Spleen (tissue), 11 donors: ENCODE data around the gene BLOC1S5. TPM values are rescaled to one million over a fixed set of nuclear protein-coding genes. Genes with fewer than 3 reads are reported as not detected.

Experiments used
- DNase-seq: peaks from one replicate; pipeline ENCODE4 v3.0.0-alpha.2; 2020
- H3K27ac ChIP-seq, 8 donors: fragments of 200-600 bp; sonication (generic) in 7 of 8; 1 replicate in 4 of 8; 2 replicates in 4 of 8; pipeline versions ENCODE4 v1.5.0 to v1.8.0; 2016 to 2021; ENCODE audit warnings: inconsistent platforms in 4 of 8, mild to moderate bottlenecking in 4 of 8, moderate library complexity in 1 of 8
- H3K27me3 ChIP-seq, 7 donors: fragments of 200-600 bp; sonication (generic) in 6 of 7; replicated peaks in 1 of 7; 1 replicate in 4 of 7; 2 replicates in 3 of 7; pipeline versions ENCODE4 v1.5.0 to v1.8.0; 2016 to 2021; ENCODE audit warnings: inconsistent platforms in 3 of 7, mild to moderate bottlenecking in 1 of 7
- H3K36me3 ChIP-seq, 6 donors: fragments of 200-600 bp; sonication (generic) in 5 of 6; 1 replicate in 4 of 6; 2 replicates in 2 of 6; pipeline versions ENCODE4 v1.5.0 to v1.8.0; 2016 to 2021; ENCODE audit warnings: inconsistent platforms in 2 of 6
- H3K4me1 ChIP-seq, 6 donors: fragments of 200-600 bp; sonication (generic) in 5 of 6; 1 replicate in 3 of 6; 2 replicates in 3 of 6; pipeline versions ENCODE4 v1.5.0 to v1.8.0; 2016 to 2021; ENCODE audit warnings: inconsistent platforms in 3 of 6
- H3K4me3 ChIP-seq, 8 donors: fragments of 200-600 bp; sonication (generic) in 7 of 8; 1 replicate in 4 of 8; 2 replicates in 4 of 8; pipeline versions ENCODE4 v1.5.0 to v1.8.0; 2016 to 2021; ENCODE audit warnings: inconsistent platforms in 4 of 8, mild to moderate bottlenecking in 4 of 8, moderate library complexity in 2 of 8
- H3K9me3 ChIP-seq, 8 donors: fragments of 200-600 bp; sonication (generic) in 7 of 8; 1 replicate in 4 of 8; 2 replicates in 4 of 8; pipeline versions ENCODE4 v1.5.0 to v1.8.0; 2016 to 2021; ENCODE audit warnings: inconsistent platforms in 4 of 8
- POLR2A ChIP-seq, 3 donors: fragments of 450-650 bp; IDR thresholded peaks; one replicate each; pipeline ENCODE4 v1.5.1; 2017; ENCODE audit warnings: antibody characterized with exemption in 3 of 3, mild to moderate bottlenecking in 1 of 3
- POLR2AphosphoS5 ChIP-seq, 3 donors: sonication (generic); formaldehyde crosslinking; IDR thresholded peaks; one replicate each; pipeline ENCODE4 v1.5.1; 2017; ENCODE audit warnings: antibody characterized with exemption in 3 of 3
- WGBS, 5 donors: extraction: QIAGEN DNeasy Blood & Tissue Kit in 3 of 5; methylation state at CpG; one replicate each; pipeline versions ENCODE4 v1.1.5 to v1.1.7; 2013 to 2018; 5-methylcytosine and 5-hydroxymethylcytosine counted together
- intact Hi-C: fragments of 100-400 bp; cut with DNase I; formaldehyde crosslinking; loops from one replicate; pipeline ENCODE4 v1.15.0; 2023; ENCODE audit warnings: low total_unique reads
- polyA plus RNA-seq, 3 donors: library from polyadenylated mRNA; stranded (reverse); fragments of 200-250 nt; gene quantifications; one replicate each; pipeline ENCODE4 v1.2.1, GENCODE V29; 2013
- total RNA-seq, 7 donors: library from RNA; depleted of rRNA in 3 of 7; stranded (reverse); fragments of >200 nt in 3 of 7; fragmentation: NEBNext Ultra II Directional in 4 of 7; extraction: Animal tissue kit (Norgen Biotek cat#: 25700) in 4 of 7; gene quantifications; one replicate each; pipeline versions ENCODE4 v1.1.0 to v1.2.1, GENCODE V29; 2016 to 2021
- TF ChIP-seq, protein P1 (sequence below), 11 experiments: fragments of 200-600 bp in 7 of 11; fragments of 450-650 bp in 4 of 11; sonication (generic) in 4 of 11; IDR thresholded peaks in 8 of 11; conservative IDR thresholded peaks in 3 of 11; 1 replicate in 7 of 11; 2 replicates in 4 of 11; pipeline versions ENCODE4 v1.4.0 to v1.8.0; 2016 to 2021; ENCODE audit warnings: antibody characterized with exemption in 11 of 11, inconsistent platforms in 4 of 11, mild to moderate bottlenecking in 1 of 11
- donor health status: healthy with polysubstance abuse.
- donor health status: DM: no; HTN: no; CAD: no; lungs with moderate emphysema.
- donor health status: DM: no; HTN: no; CAD: no.
- donor health status: Bipolar disorder and iron deficiency.
- donor health status: healthy.
- donor health status: DM: no; HTN: no; CAD: no.
- donor health status: DM: yes; HTN: yes; CAD: no.

Gene BLOC1S5
- total and polyA plus RNA-seq, 10 donors: 6.6 to 18.0 (median 13.6) TPM

DNA sequence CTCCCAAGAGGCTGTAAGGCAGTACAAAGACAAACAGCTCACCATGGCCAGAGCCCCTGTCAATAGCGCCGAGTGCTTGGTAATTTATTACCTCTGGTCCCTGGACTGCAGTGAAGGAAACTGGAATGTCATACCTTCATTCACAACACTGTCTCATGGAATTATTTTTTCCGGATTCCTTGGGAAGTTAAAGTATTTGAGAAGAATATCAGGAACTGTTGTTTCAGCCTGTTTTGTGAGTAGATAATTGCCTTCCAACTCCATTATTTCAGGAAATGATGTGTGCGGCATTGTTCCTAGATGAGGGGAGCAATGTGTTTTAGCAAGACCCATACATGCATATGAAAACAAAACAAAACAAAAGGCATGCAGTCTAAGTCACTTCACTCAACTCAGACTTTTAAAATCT, 64.0 kb downstream of the BLOC1S5 start:
- Histone ChIP-seq H3K27ac (no peak overlapping the region), H3K36me3 (no peaks in the 10 kb centered on the region), H3K4me3 (no peak overlapping the region), H3K4me1 (no peaks in the 10 kb centered on the region), H3K27me3 (no peaks in the 10 kb centered on the region), H3K9me3 (no peaks in the 10 kb centered on the region)
- TF ChIP-seq POLR2AphosphoS5 (IDR thresholded peaks at IDR 0.05) (no peak), POLR2A (IDR thresholded peaks at IDR 0.05) (no peak)
- TF ChIP-seq, protein P1, sequence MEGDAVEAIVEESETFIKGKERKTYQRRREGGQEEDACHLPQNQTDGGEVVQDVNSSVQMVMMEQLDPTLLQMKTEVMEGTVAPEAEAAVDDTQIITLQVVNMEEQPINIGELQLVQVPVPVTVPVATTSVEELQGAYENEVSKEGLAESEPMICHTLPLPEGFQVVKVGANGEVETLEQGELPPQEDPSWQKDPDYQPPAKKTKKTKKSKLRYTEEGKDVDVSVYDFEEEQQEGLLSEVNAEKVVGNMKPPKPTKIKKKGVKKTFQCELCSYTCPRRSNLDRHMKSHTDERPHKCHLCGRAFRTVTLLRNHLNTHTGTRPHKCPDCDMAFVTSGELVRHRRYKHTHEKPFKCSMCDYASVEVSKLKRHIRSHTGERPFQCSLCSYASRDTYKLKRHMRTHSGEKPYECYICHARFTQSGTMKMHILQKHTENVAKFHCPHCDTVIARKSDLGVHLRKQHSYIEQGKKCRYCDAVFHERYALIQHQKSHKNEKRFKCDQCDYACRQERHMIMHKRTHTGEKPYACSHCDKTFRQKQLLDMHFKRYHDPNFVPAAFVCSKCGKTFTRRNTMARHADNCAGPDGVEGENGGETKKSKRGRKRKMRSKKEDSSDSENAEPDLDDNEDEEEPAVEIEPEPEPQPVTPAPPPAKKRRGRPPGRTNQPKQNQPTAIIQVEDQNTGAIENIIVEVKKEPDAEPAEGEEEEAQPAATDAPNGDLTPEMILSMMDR (IDR thresholded peaks at IDR 0.05 in 8 of 11, conservative IDR thresholded peaks at IDR 0.05 in 3 of 11): no peak
- DNase-seq: no peak
- 68 to 91% (median 78%) methylated on average over 4 of the region's 4 CpGs for WGBS, 5 donors
- intact Hi-C loops: no loop called here

GRCh38 chr6:7999201-7999600, 65.0 kb downstream of the BLOC1S5 start:
- WGBS, 5 donors: 87 to 99% (median 94%) methylated on average over 3 of the region's 3 CpGs
- no peak for DNase-seq
- intact Hi-C loops: no loop called here
- TF ChIP-seq POLR2A (IDR thresholded peaks at IDR 0.05): no peak
- TF ChIP-seq, protein P1 (IDR thresholded peaks at IDR 0.05 in 8 of 11, conservative IDR thresholded peaks at IDR 0.05 in 3 of 11): no peak
- Histone ChIP-seq H3K4me3 (no peak overlapping the region), H3K27me3 (no peaks in the 10 kb centered on the region), H3K27ac (no peak overlapping the region), H3K36me3 (no peaks in the 10 kb centered on the region), H3K4me1 (no peaks in the 10 kb centered on the region), H3K9me3 (no peaks in the 10 kb centered on the region)

GRCh38 chr6:7998103-7998725, 66.0 kb downstream of the BLOC1S5 start:
- peaks cover 0 to 5% (median 4%) of the 10 kb centered on the region in 8 donors for H3K9me3 ChIP-seq
- 82 to 85% (median 84%) methylated on average over 7 of the region's 7 CpGs for WGBS, 5 donors
- H3K4me1 ChIP-seq: no peaks in the 10 kb centered on the region
- no peaks in the 10 kb centered on the region for H3K27me3 ChIP-seq
- intact Hi-C loops: no loop called here
- no peak overlapping the region for H3K4me3 ChIP-seq
- H3K36me3 ChIP-seq: no peaks in the 10 kb centered on the region
- no peak overlapping the region for H3K27ac ChIP-seq
- no peak for DNase-seq
- no peak for TF ChIP-seq POLR2A (IDR thresholded peaks at IDR 0.05)

GRCh38 chr6:7997286-7997685, 66.9 kb downstream of the BLOC1S5 start:
- DNase-seq: no peak
- peaks cover 0 to 2% (median under 1%) of the 10 kb centered on the region in 6 donors for H3K4me1 ChIP-seq
- TF ChIP-seq POLR2A (IDR thresholded peaks at IDR 0.05) (no peak), POLR2AphosphoS5 (IDR thresholded peaks at IDR 0.05) (no peak)
- TF ChIP-seq, protein P1 (IDR thresholded peaks at IDR 0.05 in 8 of 11, conservative IDR thresholded peaks at IDR 0.05 in 3 of 11): no peak
- H3K27ac ChIP-seq: no peak overlapping the region
- intact Hi-C loops: no loop called here
- H3K4me3 ChIP-seq: no peak overlapping the region
- H3K27me3 ChIP-seq: no peaks in the 10 kb centered on the region
- H3K36me3 ChIP-seq: no peaks in the 10 kb centered on the region
- WGBS, 5 donors: 78 to 89% (median 85%) methylated on average over 3 of the region's 3 CpGs
- peaks cover 0 to 6% (median 4%) of the 10 kb centered on the region in 8 donors for H3K9me3 ChIP-seq
